ENCODE measurements around the gene GAK. TPM values are rescaled to one million over a fixed set of nuclear protein-coding genes. Genes with fewer than 3 reads are reported as not detected.
A peak's percentile ranks its signal among the peaks of the same experiment; 100 is the strongest.

The GAK gene
- total and polyA plus RNA-seq, 2 experiments from 2014 or later: 87.1 to 88.4 TPM

GRCh38 chr4:825971-826330 lies 106.2 kb downstream of the GAK start, which contains the start of gene CPLX1:
TSS of gene CPLX1 (minus strand) at chr4:826129. CDS start at chr4:824522, 1,607 bp downstream.
- Histone ChIP-seq H2AFZ (no peak within 1 kb of the TSS), H3K27me3 (peaks cover 62% of the 10 kb centered on the region), H3K4me2 (peak within 1 kb of the TSS; percentile 93), H3K36me3 (replicated peaks; ENCODE audit: insufficient read depth, low read depth) (no peaks in the 10 kb centered on the region), H3K4me3 (peak within 1 kb of the TSS; percentile 36), H3K4me1 (ENCODE audit: insufficient read depth) (no peaks in the 10 kb centered on the region), H3K9me2 (replicated peaks; ENCODE audit: insufficient read depth) (no peaks in the 10 kb centered on the region), H3K27ac (no peak within 1 kb of the TSS), H4K20me1 (ENCODE audit: insufficient read depth, poor library complexity, severe bottlenecking) (no peaks in the 10 kb centered on the region), H3K9me3 (ENCODE audit: low read depth) (no peaks in the 10 kb centered on the region), H3K79me2 (no peaks in the 10 kb centered on the region)
- WGBS (ENCODE audit: low lambda C conversion rate, missing lambda C conversion rate): no CpG with 5 or more reads among the region's 61 CpGs
- no peak for TF ChIP-seq EZH2phosphoT487 (IDR thresholded peaks at IDR 0.05; ENCODE audit: low read depth, severe bottlenecking, unreplicated experiment)
- no peak for TF ChIP-seq CTCF (IDR thresholded peaks at IDR 0.05; ENCODE audit: poor library complexity)
- no peak for TF ChIP-seq EZH2 (IDR thresholded peaks at IDR 0.05; ENCODE audit: borderline replicate concordance)
- DNase-seq (ENCODE audit: low spot score): peak; percentile 84

DNA sequence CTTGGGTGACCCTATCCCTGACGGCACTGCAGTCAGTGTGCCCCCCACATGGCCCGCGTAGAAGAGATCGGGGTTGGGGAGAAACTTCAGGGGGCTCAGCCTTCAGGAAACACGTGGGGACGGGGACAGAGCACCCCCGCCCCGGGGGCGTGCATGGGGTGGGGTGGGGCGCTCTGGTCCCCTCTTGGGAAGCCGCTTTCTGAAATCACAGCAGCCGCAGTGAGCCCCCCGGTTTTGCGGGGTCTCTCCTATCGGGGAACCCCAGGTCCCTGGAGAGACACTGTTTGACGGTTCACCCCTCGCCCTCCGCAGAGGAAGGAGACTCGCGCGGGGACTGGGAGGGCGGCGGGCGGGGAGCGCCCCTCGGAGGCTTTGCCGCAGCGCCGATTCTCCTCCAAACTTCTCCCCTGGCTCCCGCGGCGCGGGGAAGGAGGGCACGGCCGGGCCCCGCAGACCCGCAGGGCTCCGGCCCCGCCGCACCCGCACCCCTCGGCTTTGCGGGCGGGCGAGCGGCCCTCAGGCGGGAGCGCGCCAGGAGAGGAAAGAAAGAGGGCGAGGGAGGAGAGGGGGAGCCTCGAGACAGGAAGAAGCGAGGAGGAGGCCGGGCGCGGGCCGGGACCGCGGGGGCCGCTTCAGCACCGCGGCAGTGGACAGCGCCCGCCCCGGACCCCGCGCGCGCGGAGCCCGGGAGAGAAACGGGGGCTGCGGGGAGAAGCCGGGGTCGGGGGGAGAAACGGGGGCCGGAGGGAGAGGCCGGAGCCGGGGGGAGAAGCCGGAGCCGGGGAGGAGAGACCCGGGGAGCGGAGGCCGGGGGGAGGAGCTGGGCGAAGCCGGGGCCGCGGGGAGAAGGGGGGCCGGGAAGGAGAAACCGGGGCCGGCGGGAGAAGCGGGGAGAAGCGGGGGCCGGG lies 106.8 kb downstream of the GAK start:
- WGBS (ENCODE audit: low lambda C conversion rate, missing lambda C conversion rate): 30% methylated on average over 28 of the region's 94 CpGs
- peaks cover 63% of the 10 kb centered on the region for H3K27me3 ChIP-seq
- H3K4me1 ChIP-seq (ENCODE audit: insufficient read depth): no peaks in the 10 kb centered on the region
- no peaks in the 10 kb centered on the region for H3K36me3 ChIP-seq (replicated peaks; ENCODE audit: insufficient read depth, low read depth)
- TF ChIP-seq EZH2 (IDR thresholded peaks at IDR 0.05; ENCODE audit: borderline replicate concordance) (peak; percentile 84), EZH2phosphoT487 (IDR thresholded peaks at IDR 0.05; ENCODE audit: low read depth, severe bottlenecking, unreplicated experiment) (peak; percentile 80), CTCF (IDR thresholded peaks at IDR 0.05; ENCODE audit: poor library complexity) (no peak)
- H3K9me3 ChIP-seq (ENCODE audit: low read depth): no peaks in the 10 kb centered on the region
- H3K4me3 ChIP-seq: peak overlapping the region; percentile 36
- no peak overlapping the region for H2AFZ ChIP-seq
- no peak overlapping the region for H3K27ac ChIP-seq
- peak overlapping the region; percentile 93 for H3K4me2 ChIP-seq
- DNase-seq (ENCODE audit: low spot score): peak; percentile 68
- H3K79me2 ChIP-seq: no peaks in the 10 kb centered on the region
- no peaks in the 10 kb centered on the region for H3K9me2 ChIP-seq (replicated peaks; ENCODE audit: insufficient read depth)
- H4K20me1 ChIP-seq (ENCODE audit: insufficient read depth, poor library complexity, severe bottlenecking): no peaks in the 10 kb centered on the region

GRCh38 chr4:824461-825062 lies 107.6 kb downstream of the GAK start:
- Histone ChIP-seq H3K27me3 (peaks cover 63% of the 10 kb centered on the region), H3K9me2 (replicated peaks; ENCODE audit: insufficient read depth) (no peaks in the 10 kb centered on the region), H3K27ac (no peak overlapping the region), H3K4me2 (peak overlapping the region; percentile 93), H3K79me2 (no peaks in the 10 kb centered on the region), H3K4me1 (ENCODE audit: insufficient read depth) (no peaks in the 10 kb centered on the region), H3K4me3 (no peak overlapping the region), H2AFZ (no peak overlapping the region), H3K9me3 (ENCODE audit: low read depth) (no peaks in the 10 kb centered on the region), H4K20me1 (ENCODE audit: insufficient read depth, poor library complexity, severe bottlenecking) (no peaks in the 10 kb centered on the region), H3K36me3 (replicated peaks; ENCODE audit: insufficient read depth, low read depth) (no peaks in the 10 kb centered on the region)
- TF ChIP-seq CTCF (IDR thresholded peaks at IDR 0.05; ENCODE audit: poor library complexity) (no peak), EZH2 (IDR thresholded peaks at IDR 0.05; ENCODE audit: borderline replicate concordance) (no peak), EZH2phosphoT487 (IDR thresholded peaks at IDR 0.05; ENCODE audit: low read depth, severe bottlenecking, unreplicated experiment) (no peak)
- no peak for DNase-seq (ENCODE audit: low spot score)
- WGBS (ENCODE audit: low lambda C conversion rate, missing lambda C conversion rate): 21% methylated on average over 23 of the region's 23 CpGs

All from hepatocyte (in vitro differentiated cells).